Activated T-cell treated with anti-CD3 and anti-CD28 coated beads for 1 hour (primary cell): ENCODE results near the gene HES4.
A peak's percentile ranks its signal among the peaks of the same experiment; 100 is the strongest.

Experiments
- DNase-seq: peaks from one replicate; pipeline ENCODE4 v3.0.0-alpha.2; 2020; ENCODE audit warnings: low read depth

Gene HES4

DNA sequence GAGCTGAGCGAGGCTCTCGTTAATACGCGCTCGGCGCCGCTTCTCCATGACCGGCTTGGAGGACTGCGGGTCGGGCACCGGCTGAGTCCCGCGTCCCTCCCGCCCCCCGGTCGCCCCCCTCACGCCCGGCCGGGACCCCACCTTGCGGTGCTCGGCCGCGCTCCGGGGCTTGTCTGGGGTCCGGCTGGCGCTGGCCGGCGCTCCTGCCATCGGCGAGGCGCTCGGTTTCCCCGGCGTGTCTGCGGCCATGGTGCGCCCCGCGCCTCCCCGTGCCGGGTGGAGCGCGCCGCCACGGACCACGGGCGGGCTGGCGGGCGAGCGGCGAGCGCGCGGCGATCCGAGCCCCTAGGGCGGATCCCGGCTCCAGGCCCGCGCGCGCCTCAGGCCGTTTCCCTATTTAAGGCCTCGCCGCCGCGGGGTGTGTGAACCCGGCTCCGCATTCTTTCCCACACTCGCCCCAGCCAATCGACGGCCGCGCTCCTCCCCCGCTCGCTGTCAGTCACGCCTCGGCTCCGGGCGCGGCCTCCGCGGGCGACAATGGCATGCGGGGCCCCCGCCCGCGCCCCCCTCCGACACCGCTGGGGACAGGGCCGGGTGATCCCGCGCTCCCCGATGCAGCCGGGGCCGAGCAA, at the start of gene HES4:
Gene HES4, minus strand, starts transcription at position 373 of the 632 bp plus-strand sequence. Its CDS starts 124 bp downstream, at position 249.
- no peak for DNase-seq

GRCh38 chr1:1048765-1049164, 48.9 kb upstream of the HES4 start:
- DNase-seq: no peak

- DNase-seq: no peak
These were observed 48.1 kb upstream of the HES4 start for GRCh38 chr1:1047963-1048362.

- no peak for DNase-seq
These were observed 47.5 kb upstream of the HES4 start for GRCh38 chr1:1047407-1047806.

DNA sequence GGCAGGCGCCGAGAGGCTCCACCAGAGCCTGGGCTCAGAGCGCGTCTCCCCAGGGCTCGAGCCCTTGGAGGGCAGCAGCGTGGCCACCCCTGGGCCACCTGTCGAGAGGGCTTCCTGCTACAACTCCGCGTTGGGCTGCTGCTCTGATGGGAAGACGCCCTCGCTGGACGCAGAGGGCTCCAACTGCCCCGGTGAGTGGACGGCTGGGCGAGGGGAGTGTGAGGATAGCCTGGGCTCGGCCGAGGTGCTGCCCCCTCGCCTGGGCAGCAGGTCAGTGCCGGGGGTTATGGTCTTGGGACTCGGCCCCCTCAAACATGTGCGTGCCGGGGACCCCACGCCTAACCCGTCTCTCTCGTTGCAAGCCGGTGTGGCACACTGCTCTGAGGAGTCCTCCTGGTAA, 46.9 kb upstream of the HES4 start:
- DNase-seq: no peak

- DNase-seq: no peak
These were observed 46.3 kb upstream of the HES4 start for GRCh38 chr1:1046243-1046642.

DNA sequence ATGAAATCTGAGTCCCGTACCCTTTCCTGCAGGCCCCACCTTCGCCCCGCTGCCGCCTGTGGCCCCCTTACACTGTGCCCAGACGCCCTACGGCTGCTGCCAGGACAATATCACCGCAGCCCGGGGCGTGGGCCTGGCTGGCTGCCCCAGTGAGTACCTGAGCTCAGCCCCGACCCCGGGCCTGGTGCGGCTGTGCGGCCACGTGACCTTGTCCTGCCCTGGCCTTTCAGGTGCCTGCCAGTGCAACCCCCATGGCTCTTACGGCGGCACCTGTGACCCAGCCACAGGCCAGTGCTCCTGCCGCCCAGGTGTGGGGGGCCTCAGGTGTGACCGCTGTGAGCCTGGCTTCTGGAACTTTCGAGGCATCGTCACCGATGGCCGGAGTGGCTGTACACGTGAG, 45.2 kb upstream of the HES4 start:
- no peak for DNase-seq

GRCh38 chr1:1044455-1045078, 44.7 kb upstream of the HES4 start:
- no peak for DNase-seq

DNA sequence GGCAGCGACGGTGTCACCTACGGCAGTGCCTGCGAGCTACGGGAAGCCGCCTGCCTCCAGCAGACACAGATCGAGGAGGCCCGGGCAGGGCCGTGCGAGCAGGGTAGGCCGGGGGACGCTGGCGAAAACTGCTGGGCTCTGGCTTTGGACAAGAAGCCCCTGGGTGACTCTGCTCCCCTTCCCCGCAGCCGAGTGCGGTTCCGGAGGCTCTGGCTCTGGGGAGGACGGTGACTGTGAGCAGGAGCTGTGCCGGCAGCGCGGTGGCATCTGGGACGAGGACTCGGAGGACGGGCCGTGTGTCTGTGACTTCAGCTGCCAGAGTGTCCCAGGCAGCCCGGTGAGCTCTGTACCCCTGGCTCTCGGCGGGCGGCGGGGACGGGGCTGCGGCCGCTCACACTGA, 44.0 kb upstream of the HES4 start:
- DNase-seq: no peak

- DNase-seq: no peak
These were observed 43.5 kb upstream of the HES4 start for GRCh38 chr1:1043411-1043810.

DNA sequence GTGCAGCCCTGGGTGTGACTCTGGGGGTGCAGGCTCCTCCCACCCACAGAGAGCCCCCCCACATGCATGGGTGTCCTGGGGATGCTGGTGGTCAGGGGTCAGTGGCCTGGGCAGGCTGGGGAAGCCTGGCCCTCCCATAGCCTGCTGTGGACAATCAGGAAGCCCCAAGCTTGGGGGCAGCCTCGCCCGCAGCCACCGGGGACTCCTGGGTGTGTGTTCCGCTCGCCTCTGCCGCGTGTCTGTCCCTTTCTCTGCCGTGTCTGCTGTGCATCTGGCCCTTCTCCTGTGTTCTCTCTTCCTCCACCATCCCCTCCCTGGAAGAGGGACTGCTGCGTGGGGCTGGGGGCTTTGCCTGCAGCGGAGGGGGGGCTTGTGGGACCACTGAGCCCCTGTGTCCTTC, 42.9 kb upstream of the HES4 start:
- DNase-seq: no peak

- DNase-seq: no peak
These were observed 42.0 kb upstream of the HES4 start for GRCh38 chr1:1041873-1042272.

DNA sequence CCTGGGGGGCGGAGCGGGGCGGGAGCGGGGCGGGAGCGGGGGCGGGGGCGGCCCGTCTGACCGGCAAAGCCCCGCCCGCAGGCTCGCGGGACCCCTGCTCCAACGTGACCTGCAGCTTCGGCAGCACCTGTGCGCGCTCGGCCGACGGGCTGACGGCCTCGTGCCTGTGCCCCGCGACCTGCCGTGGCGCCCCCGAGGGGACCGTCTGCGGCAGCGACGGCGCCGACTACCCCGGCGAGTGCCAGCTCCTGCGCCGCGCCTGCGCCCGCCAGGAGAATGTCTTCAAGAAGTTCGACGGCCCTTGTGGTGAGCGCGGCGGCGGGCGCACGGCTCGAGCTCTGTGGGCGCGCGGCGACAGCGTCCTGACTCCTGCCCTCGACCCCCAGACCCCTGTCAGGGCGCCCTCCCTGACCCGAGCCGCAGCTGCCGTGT, 41.2 kb upstream of the HES4 start:
- no peak for DNase-seq

DNA sequence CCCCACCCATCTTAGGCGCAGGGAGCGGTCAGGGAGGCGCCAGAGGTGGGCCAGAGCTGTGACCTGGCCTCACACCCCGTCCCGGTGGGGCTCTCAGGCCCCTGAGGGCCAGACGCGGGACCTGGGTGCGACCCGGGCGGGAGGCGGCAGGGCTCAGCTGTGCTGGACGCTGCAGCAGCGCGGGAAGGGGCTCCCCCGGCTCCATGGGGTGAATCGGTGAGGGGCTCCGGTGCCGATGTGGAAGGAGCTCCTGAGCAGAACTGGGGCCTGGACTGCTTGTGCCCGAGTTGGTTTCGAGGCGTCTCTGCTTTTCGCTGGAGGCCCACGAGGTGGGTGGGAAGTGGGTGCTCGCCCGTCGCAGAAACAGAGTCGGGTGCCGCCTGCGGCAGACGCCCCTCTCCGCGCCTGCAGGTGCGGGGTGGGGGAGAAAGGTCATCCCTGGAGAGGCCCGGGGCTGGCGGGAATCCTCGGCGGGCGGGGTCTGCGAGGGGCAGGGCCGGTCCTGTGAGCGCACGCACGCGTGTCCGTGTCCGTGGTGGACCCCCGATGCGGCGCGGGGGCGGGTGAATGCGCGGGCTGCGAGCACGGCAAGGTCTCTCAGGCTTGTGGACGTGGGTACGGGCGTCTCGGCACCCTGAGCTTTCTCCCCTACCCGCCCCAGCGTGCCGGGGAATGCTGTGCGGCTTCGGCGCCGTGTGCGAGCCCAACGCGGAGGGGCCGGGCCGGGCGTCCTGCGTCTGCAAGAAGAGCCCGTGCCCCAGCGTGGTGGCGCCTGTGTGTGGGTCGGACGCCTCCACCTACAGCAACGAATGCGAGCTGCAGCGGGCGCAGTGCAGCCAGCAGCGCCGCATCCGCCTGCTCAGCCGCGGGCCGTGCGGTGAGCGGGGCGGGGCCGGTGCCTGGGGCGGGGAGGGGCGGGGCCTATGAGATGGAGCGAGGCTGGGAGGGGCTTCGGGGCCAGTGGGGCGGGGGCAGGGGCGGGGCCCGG, 40.4 kb upstream of the HES4 start:
- peak; percentile 65 for DNase-seq

GRCh38 chr1:1039145-1039910, 39.4 kb upstream of the HES4 start:
- DNase-seq: no peak

- no peak for DNase-seq
These were observed 38.8 kb upstream of the HES4 start for GRCh38 chr1:1038694-1039093.

DNA sequence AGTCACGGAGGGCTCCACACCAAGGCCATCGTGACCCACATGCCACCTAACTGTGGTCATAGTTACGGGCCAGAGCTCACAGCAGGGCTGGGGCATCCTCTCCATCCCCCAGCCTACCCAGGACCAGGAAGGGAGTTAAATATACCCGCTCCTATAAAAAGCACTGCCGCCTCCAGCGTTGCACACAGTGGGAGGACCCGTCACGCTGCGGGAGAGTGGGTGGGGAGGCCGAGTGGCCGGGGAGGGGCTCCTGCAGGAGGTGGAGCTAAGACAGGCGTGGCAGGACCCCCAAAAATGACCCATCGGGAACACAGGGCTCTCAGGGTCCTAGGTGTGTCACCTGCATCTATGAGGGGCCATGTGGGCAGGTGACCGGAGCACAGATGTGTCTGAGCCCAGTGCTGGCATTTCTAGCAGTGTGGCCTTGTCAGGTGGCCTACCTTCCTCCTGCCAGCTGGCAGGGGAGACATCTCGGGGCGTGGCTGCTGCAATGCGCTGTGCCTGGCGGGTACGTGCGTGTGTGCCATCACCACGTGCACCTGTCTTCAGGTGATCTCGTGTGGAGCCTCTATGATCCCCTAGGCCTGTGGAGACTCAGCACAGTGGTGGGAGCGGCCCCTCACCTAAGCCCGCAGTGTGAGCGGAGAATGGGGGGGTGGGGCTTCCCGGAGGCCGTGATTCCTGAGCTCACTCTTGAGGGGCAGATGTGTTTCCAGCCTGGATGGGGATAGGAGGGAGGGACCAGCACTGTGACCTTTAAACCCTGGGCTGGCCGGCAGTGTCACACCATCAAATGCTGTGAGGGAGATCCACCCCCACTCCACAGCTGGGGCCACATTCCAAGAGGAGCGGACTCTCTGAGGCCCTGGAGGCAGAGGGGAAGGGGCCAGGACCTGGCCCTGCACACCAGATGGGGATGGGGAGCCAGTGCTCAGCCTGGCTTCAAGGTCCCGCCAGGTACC, 37.8 kb upstream of the HES4 start:
- DNase-seq: no peak

GRCh38 chr1:1035291-1035943, 35.5 kb upstream of the HES4 start:
- DNase-seq: no peak

- no peak for DNase-seq
These were observed 34.5 kb upstream of the HES4 start for GRCh38 chr1:1034439-1034781.

DNA sequence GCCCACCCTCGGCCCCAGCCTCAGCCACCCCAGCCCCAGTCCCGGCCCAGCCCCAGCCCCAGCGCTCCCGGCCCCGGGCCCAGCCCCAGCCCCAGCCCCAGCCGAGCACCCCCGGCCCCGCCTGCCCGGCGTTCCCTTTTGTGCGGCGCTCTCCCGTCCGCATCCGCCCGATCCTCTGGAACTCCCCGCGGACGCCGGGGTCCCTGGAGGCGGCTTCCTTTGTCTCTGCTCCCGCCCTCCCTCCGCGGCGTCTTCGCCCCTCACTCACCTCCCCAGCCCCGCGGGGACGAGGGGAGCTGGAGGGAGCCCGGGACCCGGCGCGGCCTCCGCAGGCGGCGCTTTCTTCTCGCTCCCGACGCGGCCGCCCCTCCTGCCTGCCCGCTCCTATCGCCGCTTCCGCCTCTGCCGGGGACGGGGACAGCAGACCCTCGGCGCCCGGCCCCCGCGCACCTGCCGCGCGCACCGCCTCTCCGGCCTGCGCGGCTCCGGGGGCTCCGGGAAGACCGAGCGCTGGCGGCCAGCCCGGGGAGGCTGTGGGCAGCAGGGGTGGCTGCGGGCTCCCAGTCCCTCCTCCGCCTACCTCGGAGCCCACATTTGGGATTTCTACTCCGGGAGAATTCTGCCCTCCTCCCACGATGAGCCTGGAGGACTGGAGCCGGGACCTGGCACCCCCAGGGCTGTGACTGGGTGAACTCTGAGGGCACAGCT, 34.0 kb upstream of the HES4 start:
- no peak for DNase-seq
